GM21529 (cell line): ENCODE measurements around the gene SEL1L.
A peak's percentile ranks its signal among the peaks of the same experiment; 100 is the strongest.
"Not testable (repeated sequence)": the region's sequence is repeated elsewhere in the genome, so short reads cannot be mapped to it uniquely, and the experiment has no call there.

Source experiments
- ATAC-seq: cut with Tn5 transposase; IDR thresholded peaks from one replicate; pipeline ENCODE4 v1.9.1; 2021; ENCODE audit not compliant: unreplicated experiment

Gene SEL1L

GRCh38 chr14:81533536-81534343 lies at the start of gene SEL1L:
TSS of gene SEL1L (minus strand) at chr14:81533853. CDS start at chr14:81533744, 109 bp downstream.
- ATAC-seq = peak; percentile 92

- no peak for ATAC-seq
These were observed 48.8 kb upstream of the SEL1L start for GRCh38 chr14:81582420-81582819.

- ATAC-seq = no peak
These were observed 45.5 kb upstream of the SEL1L start for GRCh38 chr14:81579115-81579514.

DNA sequence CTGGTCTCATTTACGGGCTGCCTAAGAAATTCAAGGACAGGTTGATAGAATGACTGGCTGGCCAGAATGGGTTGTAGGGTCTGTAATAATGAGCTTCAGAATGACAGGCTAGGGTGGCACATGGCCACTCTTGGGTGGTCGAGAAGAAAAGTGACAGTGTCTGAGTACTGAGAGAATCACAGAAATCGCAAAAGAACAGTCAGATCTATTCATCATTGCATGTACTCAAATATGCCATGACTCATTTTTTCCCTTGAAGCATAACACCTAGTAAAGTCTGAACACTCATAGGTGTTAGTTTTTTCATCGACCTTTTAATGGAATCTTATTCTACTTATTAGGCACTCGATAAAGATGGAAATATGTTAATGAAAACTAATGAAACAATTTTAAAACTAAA lies 37.8 kb upstream of the SEL1L start:
- no peak for ATAC-seq

GRCh38 chr14:81567302-81567701 lies 33.6 kb upstream of the SEL1L start:
- no peak for ATAC-seq

- peak; percentile 74 for ATAC-seq
These were observed 32.0 kb upstream of the SEL1L start for GRCh38 chr14:81565441-81566290.

- ATAC-seq = no peak
These were observed 29.2 kb upstream of the SEL1L start for GRCh38 chr14:81562818-81563217.

DNA sequence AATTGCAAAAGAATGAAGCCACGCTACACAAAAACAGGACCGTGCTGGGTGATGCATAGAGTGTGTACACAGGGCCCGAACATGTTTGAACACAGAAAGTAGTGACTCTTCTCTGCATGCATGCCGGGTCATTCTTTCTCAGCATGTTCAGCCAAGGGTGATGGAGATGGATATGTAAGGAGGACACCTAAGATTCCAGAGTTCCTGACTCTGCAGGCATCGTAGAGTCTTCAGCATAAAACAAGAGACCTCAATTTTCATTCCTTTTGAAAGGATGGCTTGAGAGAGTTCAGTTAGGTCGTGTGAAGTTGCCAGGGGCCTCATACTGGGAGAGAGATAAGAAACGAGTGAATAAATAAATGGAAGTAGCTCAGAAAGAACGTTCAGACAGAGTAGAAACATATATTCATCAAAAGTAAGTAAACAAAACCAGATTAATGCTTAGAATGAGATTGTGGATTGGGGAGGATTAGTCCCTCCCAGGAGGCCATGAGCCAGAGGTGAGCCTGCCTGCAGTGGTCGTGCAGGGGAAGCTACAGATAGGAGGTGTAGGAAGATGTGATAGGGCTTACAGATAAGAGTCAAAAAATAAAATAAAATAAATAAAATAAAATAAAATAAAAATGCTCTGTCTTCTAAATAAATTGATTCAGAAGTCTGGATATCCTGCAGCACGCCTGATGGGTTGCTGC lies 27.6 kb upstream of the SEL1L start:
- no peak for ATAC-seq

- no peak for ATAC-seq
These were observed 25.7 kb upstream of the SEL1L start for GRCh38 chr14:81559385-81559784.

DNA sequence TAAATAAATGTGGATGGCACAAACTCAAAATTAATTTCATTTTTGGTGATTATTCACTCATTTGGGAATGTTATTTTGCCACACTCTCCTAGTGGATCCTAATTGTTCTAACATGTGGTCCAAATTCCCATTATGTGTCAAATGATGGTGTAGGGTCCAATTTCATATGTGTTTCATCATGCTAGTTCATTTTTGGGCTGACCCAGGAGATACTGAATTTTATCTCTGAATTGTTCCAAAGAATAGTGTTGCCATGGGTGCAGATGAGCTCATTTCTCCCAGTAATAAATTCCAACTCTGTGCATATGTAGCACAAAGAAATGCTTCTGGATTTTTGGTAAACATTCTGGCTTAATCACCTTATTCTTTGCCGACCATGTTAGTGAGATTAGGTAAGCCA lies 23.5 kb upstream of the SEL1L start:
- no peak for ATAC-seq

DNA sequence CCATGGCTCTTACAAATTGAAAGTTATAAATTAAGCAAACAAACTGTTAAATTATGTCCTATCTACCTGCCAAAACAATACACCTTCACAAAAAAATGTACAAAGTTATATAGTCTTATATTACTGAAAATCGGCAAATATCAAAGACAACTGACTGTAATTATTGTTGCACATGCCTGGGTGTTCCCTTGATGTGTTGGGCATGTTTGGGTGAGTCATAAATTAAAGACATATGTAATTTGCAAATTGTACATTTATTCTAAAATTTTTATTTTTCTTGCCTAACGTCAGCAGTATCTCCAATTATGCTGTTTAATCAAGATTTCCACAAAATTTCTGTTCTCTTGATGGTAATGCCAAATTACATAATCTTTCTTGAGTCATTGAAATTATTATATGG lies 22.0 kb upstream of the SEL1L start:
- no peak for ATAC-seq

GRCh38 chr14:81555051-81555450 lies 21.4 kb upstream of the SEL1L start:
- ATAC-seq = no peak

DNA sequence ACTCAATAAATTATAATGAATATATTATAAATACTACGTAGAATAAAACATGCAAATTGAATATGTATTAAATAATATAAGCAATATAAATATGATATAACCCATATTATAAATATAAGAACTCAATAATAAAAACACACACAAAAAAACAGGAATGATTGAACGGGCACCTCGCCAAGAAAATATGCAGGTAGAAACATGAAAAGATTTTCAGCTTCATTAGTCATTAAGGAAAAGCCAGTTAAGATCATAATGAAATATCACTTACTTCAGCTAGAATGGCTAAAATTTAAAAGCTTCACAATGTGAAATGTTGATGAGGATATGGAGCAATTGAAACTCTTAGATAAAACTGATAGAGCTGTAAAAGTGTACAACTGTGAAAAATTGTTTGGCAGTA lies 17.8 kb upstream of the SEL1L start:
- ATAC-seq = no peak

DNA sequence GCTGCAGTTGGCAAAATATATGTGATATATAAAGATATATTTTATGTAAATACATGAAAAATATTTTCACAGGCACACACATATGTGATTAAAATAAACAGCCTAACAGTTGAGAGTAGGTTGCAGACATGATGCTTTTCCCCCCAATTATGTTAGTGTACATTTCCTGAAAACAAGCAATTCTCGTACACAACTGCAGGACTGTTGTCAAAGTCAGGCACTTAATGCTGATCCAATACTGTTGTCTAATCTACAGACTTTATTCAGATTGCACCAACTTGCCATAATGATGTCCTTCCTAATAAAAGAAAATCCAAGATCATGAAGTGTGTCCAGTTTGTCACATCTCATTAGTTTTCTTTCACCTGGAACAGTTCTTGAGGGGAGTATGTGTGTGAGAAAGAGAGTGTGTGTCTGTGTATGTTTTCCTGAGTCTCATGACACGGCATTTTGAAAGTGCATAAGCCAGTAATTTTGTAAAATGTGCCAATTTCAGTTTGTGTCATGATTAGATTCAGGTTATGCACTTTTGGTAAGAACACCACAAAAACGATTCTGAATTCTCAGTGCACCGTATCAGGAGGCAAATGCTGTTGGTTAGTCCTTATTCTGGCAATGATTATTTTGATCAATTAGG lies 16.5 kb upstream of the SEL1L start:
- peak; percentile 91 for ATAC-seq

DNA sequence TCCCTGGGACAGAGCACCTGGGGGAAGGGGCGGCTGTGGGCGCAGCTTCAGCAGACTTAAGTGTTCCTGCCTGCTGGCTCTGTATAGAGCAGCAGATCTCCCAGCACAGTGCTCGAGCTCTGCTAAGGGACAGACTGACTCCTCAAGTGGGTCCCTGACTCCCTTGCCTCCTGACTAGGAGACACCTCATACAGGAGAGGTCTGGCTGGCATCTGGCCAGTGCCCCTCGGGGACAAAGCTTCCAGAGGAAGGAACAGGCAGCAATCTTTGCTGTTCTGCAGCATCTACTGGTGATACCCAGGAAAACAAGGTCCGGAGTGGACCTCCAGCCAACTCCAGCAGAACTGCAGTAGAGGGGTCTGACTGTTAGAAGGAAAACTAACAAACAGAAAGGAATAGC lies 7.6 kb upstream of the SEL1L start:
- not testable (repeated sequence) for ATAC-seq

DNA sequence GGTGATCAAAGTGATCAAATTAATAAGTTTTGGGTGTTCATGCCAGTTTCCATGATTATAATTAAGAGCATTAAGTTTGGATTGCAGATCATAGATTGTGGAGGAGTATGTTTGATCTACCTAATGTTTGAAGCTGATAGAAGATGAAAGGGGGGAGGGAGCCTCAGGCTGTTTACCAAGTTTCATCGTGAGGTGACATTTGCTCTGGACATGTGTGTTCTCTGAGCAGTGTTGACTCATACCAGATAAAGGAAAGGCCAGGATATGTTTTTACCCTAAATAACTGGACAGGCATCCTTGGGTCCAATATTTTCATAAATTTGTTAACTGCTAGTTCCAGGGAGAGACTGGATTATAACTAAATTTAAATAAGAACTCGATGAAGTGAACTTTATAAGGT lies 3.5 kb upstream of the SEL1L start:
- ATAC-seq = no peak

DNA sequence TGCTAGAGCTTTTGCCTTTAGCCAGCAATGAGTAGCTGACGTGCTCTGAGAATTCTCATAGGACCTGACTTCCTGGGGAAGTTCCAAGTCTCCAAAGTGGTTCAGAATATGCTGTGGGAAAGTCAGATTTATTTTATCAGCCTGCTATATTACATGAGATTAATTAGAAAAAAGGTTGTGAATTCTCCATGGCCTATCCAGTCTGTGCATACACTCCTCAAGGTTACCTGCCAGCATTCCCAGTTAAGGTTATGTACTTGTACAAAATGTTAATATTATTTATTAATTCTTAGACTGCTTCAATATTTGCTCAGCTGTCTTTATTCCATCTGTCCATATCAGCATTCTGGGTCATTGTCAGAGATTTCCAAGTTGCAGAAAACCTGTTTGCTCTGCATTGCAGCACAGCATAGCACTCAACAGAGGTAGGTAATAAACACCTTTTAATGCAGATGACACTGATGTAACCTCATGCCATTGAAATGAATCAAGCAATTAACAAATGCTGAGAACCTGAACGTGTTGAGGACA lies 2.7 kb upstream of the SEL1L start:
- no peak for ATAC-seq

GRCh38 chr14:81535396-81536164 lies 1.9 kb upstream of the SEL1L start:
- peak; percentile 19 for ATAC-seq

DNA sequence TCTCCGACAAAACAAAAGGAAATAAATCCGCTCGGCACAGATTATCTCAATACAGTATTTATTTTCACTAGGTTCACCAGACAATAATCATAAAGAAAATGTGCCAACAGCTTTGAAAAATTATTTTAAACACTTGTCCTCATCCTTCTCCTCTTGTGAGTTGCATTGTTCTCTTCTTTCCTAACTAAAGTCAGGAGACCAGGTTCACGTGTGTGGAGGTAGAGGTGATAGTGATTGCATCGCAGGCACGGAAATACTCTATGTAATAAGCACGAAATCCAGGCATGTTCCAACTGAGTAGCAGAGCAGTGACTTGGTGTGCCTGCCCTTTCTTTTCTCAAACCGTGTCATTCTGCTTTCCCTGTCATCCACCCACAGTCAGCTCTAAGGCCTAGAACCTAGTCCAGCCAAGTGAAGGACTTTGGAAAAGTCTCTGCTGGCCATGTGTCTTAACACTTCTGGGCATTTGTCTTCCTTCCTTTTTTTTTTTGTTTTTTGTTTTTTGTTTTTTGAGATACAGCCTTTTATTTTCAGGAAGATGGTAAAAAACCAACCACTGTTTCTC lies 939 bp upstream of the SEL1L start:
- no peak for ATAC-seq

DNA sequence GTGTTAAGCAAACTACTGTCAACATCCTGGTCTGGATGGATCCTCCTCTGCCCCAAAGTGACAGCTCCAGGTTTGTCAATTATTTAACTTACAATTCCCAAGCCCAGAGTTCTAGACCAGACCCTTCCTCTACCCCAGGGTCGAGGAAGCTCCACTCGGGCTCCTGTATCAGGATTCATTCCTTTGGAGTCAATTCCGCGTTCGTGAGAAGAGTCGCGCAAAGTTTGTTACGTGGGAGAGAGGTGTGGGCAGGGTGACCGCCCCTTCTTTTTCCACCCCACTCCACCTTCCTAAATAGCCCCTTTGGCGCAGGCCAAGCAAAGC lies 479 bp downstream of the SEL1L start:
- no peak for ATAC-seq
